GM12865 (cell line): ENCODE data around the gene GALNT18.

ENCODE experiments used
- DNase-seq: peaks from one replicate; pipeline ENCODE4 v3.0.0; 2010; ENCODE audit warnings: low read depth
- H3K4me3 ChIP-seq: 2 replicates; pipeline ENCODE4 v1.5.1; 2011; ENCODE audit warnings: mild to moderate bottlenecking, low read depth, low read length, control low read depth
- TF ChIP-seq, protein P1 (sequence below): IDR thresholded peaks from 2 replicates; pipeline ENCODE4 v1.5.1; 2011; ENCODE audit warnings: low read length, control low read depth, low read depth, inconsistent platforms; ENCODE audit not compliant: insufficient read depth; ENCODE audit errors: missing control alignments

The GALNT18 gene

GRCh38 chr11:11296434-11296833 lies 325.4 kb downstream of the GALNT18 start:
- TF ChIP-seq, protein P1, sequence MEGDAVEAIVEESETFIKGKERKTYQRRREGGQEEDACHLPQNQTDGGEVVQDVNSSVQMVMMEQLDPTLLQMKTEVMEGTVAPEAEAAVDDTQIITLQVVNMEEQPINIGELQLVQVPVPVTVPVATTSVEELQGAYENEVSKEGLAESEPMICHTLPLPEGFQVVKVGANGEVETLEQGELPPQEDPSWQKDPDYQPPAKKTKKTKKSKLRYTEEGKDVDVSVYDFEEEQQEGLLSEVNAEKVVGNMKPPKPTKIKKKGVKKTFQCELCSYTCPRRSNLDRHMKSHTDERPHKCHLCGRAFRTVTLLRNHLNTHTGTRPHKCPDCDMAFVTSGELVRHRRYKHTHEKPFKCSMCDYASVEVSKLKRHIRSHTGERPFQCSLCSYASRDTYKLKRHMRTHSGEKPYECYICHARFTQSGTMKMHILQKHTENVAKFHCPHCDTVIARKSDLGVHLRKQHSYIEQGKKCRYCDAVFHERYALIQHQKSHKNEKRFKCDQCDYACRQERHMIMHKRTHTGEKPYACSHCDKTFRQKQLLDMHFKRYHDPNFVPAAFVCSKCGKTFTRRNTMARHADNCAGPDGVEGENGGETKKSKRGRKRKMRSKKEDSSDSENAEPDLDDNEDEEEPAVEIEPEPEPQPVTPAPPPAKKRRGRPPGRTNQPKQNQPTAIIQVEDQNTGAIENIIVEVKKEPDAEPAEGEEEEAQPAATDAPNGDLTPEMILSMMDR: no peak
- DNase-seq: no peak
- H3K4me3 ChIP-seq: no peak overlapping the region

DNA sequence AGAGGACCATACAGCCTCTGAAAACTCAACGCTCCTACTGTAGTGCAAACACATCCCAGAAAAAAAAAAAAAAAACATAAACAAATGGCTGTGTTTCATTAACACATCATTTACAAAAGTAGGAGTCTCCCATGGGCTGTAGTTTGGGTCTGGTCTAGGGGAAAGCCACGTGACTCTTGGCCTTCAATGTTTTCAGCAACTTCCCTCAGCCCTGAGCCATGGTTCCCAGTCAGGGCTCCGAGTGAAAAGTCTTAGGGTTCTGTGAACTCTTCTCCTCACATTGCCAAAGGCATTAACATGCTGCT lies 327.3 kb downstream of the GALNT18 start:
- TF ChIP-seq, protein P1: no peak
- DNase-seq: no peak
- no peak overlapping the region for H3K4me3 ChIP-seq

DNA sequence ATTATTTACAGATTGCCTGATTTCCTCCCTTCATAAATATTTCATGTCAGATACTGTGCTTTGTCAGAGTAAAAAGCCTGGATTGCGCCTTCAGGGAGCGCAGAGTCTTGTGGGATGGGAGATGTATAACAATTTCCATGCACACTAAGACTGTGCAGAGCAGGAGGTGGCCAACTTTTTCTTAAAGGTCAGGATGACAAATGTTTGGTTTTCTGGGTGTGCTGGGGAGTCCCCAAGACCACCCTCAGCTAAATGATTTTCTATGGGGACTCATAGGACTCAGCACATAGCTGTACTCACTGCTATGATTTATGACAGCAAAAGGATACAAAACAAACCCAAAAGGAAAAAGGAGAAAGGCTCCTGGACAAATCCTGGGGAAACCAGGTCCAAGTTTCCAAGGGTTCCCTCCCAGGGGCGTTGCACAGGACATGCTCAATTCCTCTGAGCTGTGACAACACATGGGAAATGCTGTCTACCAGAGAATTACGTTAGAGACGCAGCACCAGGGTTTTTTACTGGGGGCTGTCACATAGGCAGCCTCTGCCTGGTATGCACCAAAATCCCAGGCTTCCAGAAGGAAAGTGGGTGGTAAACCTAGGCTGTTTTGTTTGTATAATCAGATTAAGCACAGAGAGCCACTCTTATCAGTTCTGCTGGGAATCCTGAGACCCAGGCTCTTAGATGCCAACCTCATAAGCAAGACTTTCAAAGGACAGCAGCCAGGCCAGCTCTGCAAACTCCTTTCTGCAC lies 327.8 kb downstream of the GALNT18 start:
- H3K4me3 ChIP-seq: no peak overlapping the region
- no peak for DNase-seq
- TF ChIP-seq, protein P1: no peak

DNA sequence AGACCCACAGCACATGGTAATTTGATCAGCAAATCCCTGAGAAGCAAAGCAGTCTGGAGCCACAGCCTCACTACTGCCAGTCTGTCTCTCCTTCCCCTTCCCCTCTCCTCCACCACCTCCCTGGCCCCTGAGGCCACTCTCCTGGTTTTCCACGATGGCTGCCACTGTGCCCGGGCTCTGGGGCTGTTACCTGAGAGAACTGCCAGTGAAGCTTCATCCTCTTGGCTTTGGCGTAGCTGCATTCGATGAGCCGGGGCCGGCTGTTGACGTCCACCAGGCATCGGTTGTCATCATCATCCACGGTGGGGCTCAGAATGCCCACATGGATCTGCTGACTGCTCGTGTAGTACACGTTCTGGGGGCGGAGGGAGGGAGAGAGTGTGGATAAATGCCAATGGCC lies 329.0 kb downstream of the GALNT18 start:
- no peak for DNase-seq
- TF ChIP-seq, protein P1: no peak

GRCh38 chr11:11291041-11292015 lies 330.5 kb downstream of the GALNT18 start:
- H3K4me3 ChIP-seq: no peak overlapping the region
- TF ChIP-seq, protein P1: no peak
- DNase-seq: no peak

More for the DNA sequence above, 329.0 kb downstream of the GALNT18 start:
- H3K4me3 ChIP-seq: no peak overlapping the region

DNA sequence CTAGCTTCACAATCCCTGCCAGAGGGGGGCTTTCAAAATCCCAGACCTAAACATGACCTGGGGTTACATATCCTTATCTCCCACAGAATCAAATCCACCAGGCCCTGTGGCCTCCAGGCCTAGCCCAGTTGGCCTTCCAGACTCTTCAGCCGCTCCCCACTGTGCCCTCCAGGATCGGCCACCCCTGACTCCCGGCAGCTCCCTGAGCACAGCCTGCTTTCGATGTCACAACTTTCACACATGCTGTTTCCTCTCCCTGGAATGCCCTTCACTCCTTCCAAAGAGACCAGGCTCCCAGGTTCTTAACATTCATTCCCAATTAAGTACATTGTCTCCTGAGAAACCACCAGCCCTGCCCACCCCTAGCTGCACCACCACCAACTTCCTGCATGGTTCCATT lies 331.5 kb downstream of the GALNT18 start:
- DNase-seq: no peak
- TF ChIP-seq, protein P1: no peak

More for the DNA sequence above, 331.5 kb downstream of the GALNT18 start:
- no peak overlapping the region for H3K4me3 ChIP-seq
